ENCODE data around the gene ZNF436. TPM values are rescaled to one million over a fixed set of nuclear protein-coding genes. Genes with fewer than 3 reads are reported as not detected.

The ZNF436 gene
- total and polyA plus RNA-seq, 9 of the 15 experiments (the other 6 are each of a cell fraction or from before 2014, with no cell fraction given), result 2.1 to 11.3 (median 6.8) TPM

GRCh38 chr1:23376890-23377811, 7.5 kb upstream of the ZNF436 start (continued):
- no peak for TF ChIP-seq HNRNPL (IDR thresholded peaks at IDR 0.05; ENCODE audit: low read depth, low read length)
- peak; percentile 91 for TF ChIP-seq ZNF384 (IDR thresholded peaks at IDR 0.05; ENCODE audit: low read depth, low read length)
- TF ChIP-seq ZNF175 (CRISPR knock-in tag; IDR thresholded peaks at IDR 0.05; ENCODE audit: low read depth), result no peak
- TF ChIP-seq NKRF (IDR thresholded peaks at IDR 0.05; ENCODE audit: borderline replicate concordance), result 0 out of 2 replicates have a peak, but pooled peaks have one; percentile 29
- no peak for TF ChIP-seq ZNF134 (CRISPR knock-in tag; conservative IDR thresholded peaks at IDR 0.05)
- TF ChIP-seq MNT (conservative IDR thresholded peaks at IDR 0.05), result peak; percentile 5 to 34; a peak in 1 of 4 replicates
- peak; percentile 48; the same call in 1 of the 2 replicates for TF ChIP-seq NFRKB (IDR thresholded peaks at IDR 0.05; ENCODE audit: low read depth)
- TF ChIP-seq SRF (CRISPR knock-in tag; IDR thresholded peaks at IDR 0.05), result no peak
- TF ChIP-seq ZSCAN29 (IDR thresholded peaks at IDR 0.05), result peak; percentile 53; the same call in 1 of the 2 replicates
- TF ChIP-seq CTBP1 (IDR thresholded peaks at IDR 0.05; ENCODE audit: borderline replicate concordance), result peak; percentile 31; the same call in 1 of the 2 replicates
- TF ChIP-seq HINFP (tag; conservative IDR thresholded peaks at IDR 0.05; ENCODE audit: low read depth), result no peak
- no peak for TF ChIP-seq RBM22 (IDR thresholded peaks at IDR 0.05; ENCODE audit: low read depth, low read length, poor library complexity, severe bottlenecking)
- peak; percentile 29 for TF ChIP-seq NFIC (IDR thresholded peaks at IDR 0.05)
- peak; percentile 1; the same call in 1 of the 2 replicates for TF ChIP-seq MAFF (IDR thresholded peaks at IDR 0.05; ENCODE audit: low read length)
- TF ChIP-seq EP400 (IDR thresholded peaks at IDR 0.05), result peak; percentile 66
- peak; percentile 40; the same call in 1 of the 2 replicates for TF ChIP-seq TCF7L2 (IDR thresholded peaks at IDR 0.05; ENCODE audit: low read depth, low read length)
- TF ChIP-seq NONO (IDR thresholded peaks at IDR 0.05; ENCODE audit: low read depth in 2 of 2, low read length in 1 of 2), result no peak
- TF ChIP-seq TEAD1 (CRISPR knock-in tag; IDR thresholded peaks at IDR 0.05), result 0 out of 4 replicates have a peak, but pooled peaks of 1 of the 2 experiments have one; percentile 31
- peak; percentile 61; the same call in 1 of the 2 replicates for TF ChIP-seq L3MBTL2 (IDR thresholded peaks at IDR 0.05)
- TF ChIP-seq KDM5B (IDR thresholded peaks at IDR 0.05; ENCODE audit: insufficient replicate concordance, low read depth, low read length), result peak; percentile 59
